GM19438 (cell line): ENCODE data around the gene PGAP6.
A peak's percentile ranks its signal among the peaks of the same experiment; 100 is the strongest.
"Not testable (repeated sequence)": the region's sequence is repeated elsewhere in the genome, so short reads cannot be mapped to it uniquely, and the experiment has no call there.

Experiments used
- ATAC-seq: cut with Tn5 transposase; IDR thresholded peaks from one replicate; pipeline ENCODE4 v1.9.1; 2021; ENCODE audit warnings: low read depth; ENCODE audit not compliant: unreplicated experiment

PGAP6 gene

DNA sequence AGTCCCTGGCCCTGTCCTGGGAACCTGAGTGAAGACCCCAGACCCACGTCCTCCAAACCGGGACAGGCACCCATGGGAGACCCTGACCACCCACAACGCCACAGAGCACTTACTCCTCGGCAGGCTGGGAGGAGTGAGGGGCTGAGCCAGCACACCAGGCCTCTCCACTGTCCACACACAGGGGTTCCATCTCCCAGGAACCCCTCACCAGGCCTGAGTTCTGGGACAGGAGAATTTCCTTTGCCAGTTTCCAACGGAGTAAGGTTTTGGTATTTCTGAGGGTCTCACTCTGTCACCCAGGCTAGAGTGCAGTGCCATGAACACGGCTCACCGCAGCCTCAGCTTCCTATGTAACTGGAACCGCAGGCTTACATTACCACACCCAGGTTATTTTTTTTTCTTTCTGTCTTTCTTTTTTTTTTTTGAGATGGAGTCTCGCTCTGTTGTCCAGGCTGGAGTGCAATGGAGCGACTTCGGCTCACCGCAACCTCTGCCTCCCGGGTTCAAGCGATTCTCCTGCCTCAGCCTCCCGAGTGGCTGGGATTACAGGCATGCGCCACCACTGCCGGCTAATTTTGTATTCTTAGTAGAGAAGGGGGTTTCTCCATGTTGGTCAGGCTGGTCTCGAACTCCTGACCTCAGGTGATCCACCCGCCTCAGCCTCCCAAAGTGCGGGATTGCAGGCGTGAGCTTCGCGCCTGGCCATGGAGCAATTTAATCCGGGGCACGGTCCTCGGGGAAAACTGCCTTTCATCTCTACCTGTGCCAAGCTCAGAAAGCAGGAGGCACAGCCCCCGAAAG is 1.6 kb downstream of the PGAP6 start:
- no peak for ATAC-seq

GRCh38 chr16:379183-379960 is 2.4 kb downstream of the PGAP6 start:
- no peak for ATAC-seq

DNA sequence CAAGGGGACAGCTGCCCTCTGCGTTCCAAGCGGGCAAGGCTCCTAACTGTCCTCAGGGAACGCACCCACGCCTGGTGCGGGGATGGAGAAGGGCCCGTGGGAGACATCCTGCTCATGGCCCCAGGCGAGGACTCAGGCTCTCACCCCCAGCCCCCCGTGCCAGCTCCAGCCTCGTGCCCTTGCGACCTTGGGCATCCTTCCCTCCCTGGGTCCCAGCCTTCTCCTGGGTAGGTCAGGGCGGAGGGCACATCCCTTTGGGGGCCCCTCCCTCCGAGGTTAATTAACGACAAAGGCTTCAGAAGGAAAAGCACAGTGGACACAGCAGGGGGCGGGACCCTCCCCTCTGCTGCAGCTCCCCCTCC is 3.0 kb downstream of the PGAP6 start:
- no peak for ATAC-seq

DNA sequence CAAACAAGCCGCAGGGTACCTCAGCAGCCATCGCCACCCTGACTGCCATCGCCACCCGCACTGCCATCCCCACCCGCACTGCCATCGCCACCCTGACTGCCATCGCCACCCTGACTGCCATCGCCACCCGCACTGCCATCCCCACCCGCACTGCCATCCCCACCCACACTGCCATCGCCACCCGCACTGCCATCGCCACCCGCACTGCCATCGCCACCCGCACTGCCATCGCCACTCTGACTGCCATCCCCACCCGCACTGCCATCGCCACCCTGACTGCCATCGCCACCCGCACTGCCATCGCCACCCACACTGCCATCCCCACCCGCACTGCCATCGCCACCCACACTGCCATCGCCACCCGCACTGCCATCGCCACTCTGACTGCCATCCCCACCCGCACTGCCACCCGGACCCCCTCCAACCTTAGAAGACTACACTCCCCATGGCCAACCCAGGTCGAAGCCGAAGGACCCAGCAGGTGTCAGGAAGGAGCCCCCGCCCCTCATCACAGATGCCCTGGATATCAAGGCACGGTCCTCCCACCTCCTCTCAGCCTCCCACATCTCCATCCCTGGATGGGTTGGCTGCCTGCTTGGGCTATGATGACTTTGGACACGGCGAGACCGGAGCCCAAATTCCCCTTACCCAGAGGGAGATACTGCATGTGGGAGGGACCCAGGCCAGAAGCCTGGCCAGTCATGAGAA is 3.5 kb downstream of the PGAP6 start:
- ATAC-seq, result not testable (repeated sequence)

DNA sequence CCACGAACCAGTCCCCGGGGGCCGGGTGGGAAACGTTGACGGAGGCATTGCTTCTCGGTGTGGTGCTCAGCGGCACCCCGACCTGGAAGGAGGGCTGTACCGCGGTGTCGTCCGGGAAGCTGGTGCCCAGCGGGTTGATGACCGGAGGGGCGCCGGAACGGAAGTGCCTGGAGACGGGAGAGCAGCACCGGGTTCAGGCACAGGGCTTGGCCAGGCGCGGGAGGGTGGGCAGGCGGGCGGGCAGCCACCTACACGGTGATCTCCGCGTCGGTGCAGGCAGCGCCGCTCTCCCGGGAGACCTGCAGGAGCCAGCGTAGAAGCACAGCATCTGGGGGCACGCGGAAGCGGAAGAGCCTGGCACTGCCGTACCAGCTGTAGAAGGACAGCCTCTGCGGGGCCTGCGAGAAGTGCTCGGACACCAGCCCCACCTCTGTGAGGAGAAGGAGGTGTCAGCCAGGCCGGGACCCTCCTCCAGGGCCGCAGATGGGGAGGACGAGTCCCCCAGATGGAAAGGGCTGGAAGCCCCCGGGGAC is 4.3 kb downstream of the PGAP6 start:
- ATAC-seq, result no peak

DNA sequence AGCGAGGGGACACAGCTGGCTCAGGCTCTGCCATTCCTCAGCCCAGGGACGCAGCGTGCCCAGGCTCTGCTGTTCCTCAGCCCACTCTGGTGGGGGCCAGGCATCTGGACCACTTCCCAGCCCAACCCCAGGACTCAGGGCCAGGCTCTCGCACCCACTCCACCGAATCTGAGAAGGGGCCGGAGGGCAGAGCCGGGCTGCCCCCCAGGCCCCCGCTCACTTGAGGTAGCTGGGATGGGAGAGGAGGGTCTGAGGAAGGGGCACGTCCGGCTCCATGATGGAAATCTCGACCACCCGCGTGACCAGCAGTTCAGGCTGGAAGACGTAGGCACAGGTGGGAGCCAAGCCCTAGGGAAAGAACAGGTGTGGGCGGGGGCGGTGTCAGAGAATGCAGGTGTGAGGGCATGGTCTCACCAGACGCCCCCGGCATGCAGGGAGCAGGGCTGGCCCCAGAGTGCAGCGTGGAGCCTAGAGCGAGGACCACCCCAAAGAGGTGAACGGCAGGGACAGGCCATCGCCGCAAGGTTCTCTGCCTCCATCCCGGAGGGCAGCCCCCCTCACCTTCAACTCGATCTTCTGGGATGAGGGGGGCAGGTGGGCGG is 4.9 kb downstream of the PGAP6 start:
- no peak for ATAC-seq

DNA sequence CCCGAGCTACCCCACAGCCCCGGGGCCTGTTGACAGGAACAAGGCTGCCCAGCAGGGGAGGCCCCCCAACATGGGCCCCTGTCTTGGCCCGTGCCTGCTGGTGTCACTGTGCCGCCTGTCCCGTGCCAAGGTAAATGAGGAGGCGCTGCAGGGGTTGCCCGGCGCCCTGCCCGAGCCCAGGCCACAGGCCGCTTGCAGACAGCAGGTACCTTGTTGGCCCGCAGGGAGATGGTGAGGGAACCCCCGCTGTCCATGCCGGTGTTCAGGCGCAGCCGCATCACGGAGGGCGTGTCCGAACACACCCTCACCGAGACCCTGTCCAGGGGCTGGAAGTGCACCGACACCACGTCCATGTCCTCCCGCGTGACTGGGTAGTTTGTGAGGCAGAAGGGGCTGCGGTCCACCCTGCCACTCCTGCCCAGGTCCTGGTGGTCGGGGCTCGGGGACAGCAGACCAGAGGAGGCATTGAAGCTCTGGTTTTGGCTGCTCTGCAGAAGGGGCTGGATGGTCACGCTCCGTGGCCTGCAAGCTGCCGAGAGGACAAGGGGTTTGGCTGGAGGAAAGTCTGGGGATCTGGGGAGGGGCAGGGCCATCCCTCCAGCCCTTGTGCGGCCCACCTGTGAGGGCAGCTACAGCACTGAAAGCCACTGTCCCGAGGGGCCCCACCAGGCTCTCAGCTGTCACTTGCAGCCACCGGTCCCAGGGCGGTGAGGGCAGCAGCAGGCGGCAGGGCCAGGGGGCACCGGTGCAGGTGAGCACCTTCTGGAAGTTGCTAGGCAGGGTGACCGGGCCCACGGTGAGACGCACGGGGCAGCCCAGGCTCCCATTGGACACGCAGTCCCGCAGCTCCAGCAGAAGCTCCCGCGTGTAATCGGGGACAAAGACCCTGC is 5.6 kb downstream of the PGAP6 start:
- ATAC-seq, result no peak

GRCh38 chr16:375212-375611 is 6.6 kb downstream of the PGAP6 start:
- ATAC-seq, result no peak

- no peak for ATAC-seq
These were observed 7.2 kb downstream of the PGAP6 start for GRCh38 chr16:374616-374926.

DNA sequence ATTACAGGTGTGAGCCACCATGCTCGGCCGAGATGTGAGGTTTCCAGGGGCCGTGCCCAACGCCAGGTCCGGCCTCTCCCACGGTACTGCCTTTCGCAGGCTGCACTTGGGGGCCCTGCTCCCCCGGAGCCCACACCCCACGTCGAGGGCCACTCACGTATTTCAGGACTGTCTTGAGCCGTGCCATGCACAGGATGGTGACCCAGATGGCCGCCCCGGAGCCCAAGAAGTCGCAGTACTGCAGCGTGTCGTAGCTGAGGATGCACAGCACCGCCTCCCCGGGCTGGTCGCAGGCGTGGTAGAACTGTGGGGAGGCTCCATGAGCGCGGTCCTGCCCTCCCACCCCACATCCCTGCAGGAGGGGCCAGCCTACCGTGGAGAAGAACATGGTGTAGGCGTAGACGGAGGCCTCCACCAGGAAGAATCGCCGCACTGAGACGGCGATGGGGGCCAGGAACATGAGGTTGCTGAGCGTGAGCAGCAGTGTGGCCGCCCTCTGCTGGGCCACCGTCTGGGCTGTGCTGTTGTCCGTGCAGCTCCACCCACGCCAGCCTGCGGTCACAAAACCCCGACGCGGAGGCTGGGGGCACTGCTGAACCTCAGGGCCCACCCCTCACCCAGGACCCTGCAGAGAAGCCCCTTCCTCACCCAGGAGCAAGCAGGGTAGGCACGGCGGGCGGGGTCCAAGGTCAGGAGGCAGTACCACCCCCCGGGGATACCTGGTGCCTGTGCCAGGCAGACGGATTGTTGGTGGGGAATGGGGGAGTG is 7.7 kb downstream of the PGAP6 start:
- no peak for ATAC-seq

DNA sequence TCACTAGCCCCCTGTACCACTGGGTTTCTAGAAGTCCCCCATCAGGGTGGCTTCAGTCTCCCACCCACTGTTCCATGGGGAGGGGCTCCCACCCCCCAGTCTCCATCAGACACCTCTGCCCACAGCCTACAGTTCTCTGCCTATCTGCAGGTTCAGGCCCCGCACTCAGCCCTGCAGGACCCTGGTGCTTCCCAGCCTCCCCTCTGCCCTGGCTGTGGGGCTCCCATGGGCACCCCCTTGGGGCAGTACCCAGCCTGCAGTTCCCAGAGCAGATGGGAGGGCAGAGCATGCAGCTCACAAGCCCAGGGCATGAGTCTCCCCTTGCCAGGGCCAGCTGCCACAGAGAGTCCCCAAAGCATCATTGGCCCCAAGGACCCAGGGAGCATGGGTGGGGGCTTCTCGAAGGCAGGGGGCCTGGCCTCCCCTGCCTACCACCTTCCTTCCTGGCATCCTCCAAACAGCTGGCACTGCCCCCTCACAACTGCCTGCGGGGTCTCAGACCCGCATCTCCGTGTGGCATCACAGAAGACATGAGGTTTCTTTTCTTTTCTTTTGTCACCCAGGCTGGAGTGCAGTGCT is 8.7 kb downstream of the PGAP6 start:
- ATAC-seq, result no peak

GRCh38 chr16:372302-372983 is 9.3 kb downstream of the PGAP6 start:
- no peak for ATAC-seq

- no peak for ATAC-seq
These were observed 10.1 kb downstream of the PGAP6 start for GRCh38 chr16:371515-372301.

GRCh38 chr16:370979-371514 is 10.7 kb downstream of the PGAP6 start:
- ATAC-seq, result no peak

DNA sequence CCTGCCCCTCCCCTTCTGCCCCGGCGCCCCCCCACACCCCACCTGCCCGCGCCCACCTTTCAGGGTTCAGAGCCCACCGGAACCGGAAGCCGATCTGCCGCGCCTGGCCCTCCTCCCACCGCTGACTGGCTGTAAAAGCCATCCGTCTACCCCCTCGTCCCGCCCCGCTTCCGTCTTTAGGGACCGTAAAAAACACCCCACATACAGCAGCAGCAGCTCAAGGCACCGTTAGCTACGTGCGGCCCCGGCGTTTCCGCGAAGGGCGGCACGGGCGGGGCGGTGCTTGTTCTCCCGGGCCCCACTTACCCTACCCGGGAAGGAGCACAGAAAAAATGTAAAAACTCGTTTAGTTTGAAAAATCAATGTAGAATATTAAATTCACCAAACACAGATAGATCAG is 11.3 kb downstream of the PGAP6 start, which contains the start of gene MRPL28:
Gene MRPL28, minus strand, starts transcription at position 96 of the 400 bp plus-strand sequence. CDS start 320 bp downstream, outside the sequence.
- peak; percentile 67 for ATAC-seq

GRCh38 chr16:369866-370436 is 11.8 kb downstream of the PGAP6 start:
- ATAC-seq, result no peak
